Measurements from ENCODE around the gene ARHGEF10L.

- TF ChIP-seq POLR2A (IDR thresholded peaks at IDR 0.05) (no peak), CTCF (IDR thresholded peaks at IDR 0.05) (no peak)
Measured at GRCh38 chr1:17640393-17640792, 100.9 kb downstream of the ARHGEF10L start.

All from Peyer's patch (tissue), 4 donors.